ENCODE data around the gene RPGR. TPM values are rescaled to one million over a fixed set of nuclear protein-coding genes. Genes with fewer than 3 reads are reported as not detected.

The RPGR gene
- total and polyA plus RNA-seq, 2 experiments from 2014 or later = 7.4 to 36.3 TPM

DNA sequence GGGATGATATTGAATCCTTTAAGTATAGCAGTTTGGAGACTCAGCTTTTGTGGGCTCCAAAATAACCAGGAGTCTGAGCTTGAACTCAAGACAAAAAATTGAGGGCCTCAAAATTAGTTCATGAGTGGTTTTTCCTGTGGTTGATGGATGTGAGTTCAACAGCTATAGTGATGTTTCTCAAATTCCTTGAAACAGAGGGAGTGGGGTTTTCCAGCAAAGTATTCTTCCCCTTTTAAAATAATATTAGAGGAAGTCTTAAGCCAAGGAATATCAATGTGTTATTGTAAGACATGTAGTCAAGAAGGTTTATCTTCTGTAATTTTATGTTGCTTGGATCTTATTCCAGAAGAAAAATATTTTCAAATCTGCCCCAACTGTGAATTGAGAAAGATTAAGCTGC lies 35.7 kb upstream of the RPGR start:
- no peaks in the 10 kb centered on the region for H3F3A ChIP-seq (replicated peaks; ENCODE audit: low read depth)
- H3K4me3 Mint-ChIP-seq = no peak overlapping the region
- H3K79me2 ChIP-seq (replicated peaks; ENCODE audit: insufficient read depth) = no peaks in the 10 kb centered on the region
- H3K27me3 ChIP-seq (ENCODE audit: insufficient read depth) = no peaks in the 10 kb centered on the region
- no peak overlapping the region for H2AFZ ChIP-seq
- H3K4me1 Mint-ChIP-seq = peaks cover 3% of the 10 kb centered on the region; the same call in 2 of the 3 replicates
- ATAC-seq (no peak), DNase-seq (ENCODE audit: low spot score) (no peak)
- no peaks in the 10 kb centered on the region for H3K36me3 Mint-ChIP-seq (ENCODE audit: low read depth)
- H3K36me3 ChIP-seq (ENCODE audit: insufficient read depth) = no peaks in the 10 kb centered on the region
- no peak overlapping the region for H3K4me2 ChIP-seq
- no peaks in the 10 kb centered on the region for H4K20me1 ChIP-seq (replicated peaks; ENCODE audit: insufficient read depth)
- H3K4me1 ChIP-seq (ENCODE audit: insufficient read depth) = no peaks in the 10 kb centered on the region
- H3K27ac Mint-ChIP-seq = no peak overlapping the region
- no peak overlapping the region for H3K4me3 ChIP-seq
- H3K27ac ChIP-seq (ENCODE audit: low read depth) = no peak overlapping the region
- H3K27me3 Mint-ChIP-seq (ENCODE audit: insufficient read depth, low read depth, poor library complexity) = no peaks in the 10 kb centered on the region
- H3K9me2 ChIP-seq (ENCODE audit: insufficient read depth) = no peaks in the 10 kb centered on the region
- no peaks in the 10 kb centered on the region for H3K9me3 Mint-ChIP-seq
- TF ChIP-seq STAT1 (IDR thresholded peaks at IDR 0.05; ENCODE audit: unreplicated experiment) (no peak), ZNF114 (CRISPR knock-in tag; IDR thresholded peaks at IDR 0.05) (no peak), POLR2AphosphoS5 (IDR thresholded peaks at IDR 0.05; ENCODE audit: low read depth) (no peak), ZNF331 (CRISPR knock-in tag; IDR thresholded peaks at IDR 0.05; ENCODE audit: low read depth) (no peak), EZH2phosphoT487 (IDR thresholded peaks at IDR 0.05; ENCODE audit: unreplicated experiment) (no peak), EZH2 (IDR thresholded peaks at IDR 0.05; ENCODE audit: low read depth, unreplicated experiment) (no peak), CREB1 (CRISPR knock-in tag; IDR thresholded peaks at IDR 0.05; ENCODE audit: low read depth) (no peak)
- TF ChIP-seq, protein P1, sequence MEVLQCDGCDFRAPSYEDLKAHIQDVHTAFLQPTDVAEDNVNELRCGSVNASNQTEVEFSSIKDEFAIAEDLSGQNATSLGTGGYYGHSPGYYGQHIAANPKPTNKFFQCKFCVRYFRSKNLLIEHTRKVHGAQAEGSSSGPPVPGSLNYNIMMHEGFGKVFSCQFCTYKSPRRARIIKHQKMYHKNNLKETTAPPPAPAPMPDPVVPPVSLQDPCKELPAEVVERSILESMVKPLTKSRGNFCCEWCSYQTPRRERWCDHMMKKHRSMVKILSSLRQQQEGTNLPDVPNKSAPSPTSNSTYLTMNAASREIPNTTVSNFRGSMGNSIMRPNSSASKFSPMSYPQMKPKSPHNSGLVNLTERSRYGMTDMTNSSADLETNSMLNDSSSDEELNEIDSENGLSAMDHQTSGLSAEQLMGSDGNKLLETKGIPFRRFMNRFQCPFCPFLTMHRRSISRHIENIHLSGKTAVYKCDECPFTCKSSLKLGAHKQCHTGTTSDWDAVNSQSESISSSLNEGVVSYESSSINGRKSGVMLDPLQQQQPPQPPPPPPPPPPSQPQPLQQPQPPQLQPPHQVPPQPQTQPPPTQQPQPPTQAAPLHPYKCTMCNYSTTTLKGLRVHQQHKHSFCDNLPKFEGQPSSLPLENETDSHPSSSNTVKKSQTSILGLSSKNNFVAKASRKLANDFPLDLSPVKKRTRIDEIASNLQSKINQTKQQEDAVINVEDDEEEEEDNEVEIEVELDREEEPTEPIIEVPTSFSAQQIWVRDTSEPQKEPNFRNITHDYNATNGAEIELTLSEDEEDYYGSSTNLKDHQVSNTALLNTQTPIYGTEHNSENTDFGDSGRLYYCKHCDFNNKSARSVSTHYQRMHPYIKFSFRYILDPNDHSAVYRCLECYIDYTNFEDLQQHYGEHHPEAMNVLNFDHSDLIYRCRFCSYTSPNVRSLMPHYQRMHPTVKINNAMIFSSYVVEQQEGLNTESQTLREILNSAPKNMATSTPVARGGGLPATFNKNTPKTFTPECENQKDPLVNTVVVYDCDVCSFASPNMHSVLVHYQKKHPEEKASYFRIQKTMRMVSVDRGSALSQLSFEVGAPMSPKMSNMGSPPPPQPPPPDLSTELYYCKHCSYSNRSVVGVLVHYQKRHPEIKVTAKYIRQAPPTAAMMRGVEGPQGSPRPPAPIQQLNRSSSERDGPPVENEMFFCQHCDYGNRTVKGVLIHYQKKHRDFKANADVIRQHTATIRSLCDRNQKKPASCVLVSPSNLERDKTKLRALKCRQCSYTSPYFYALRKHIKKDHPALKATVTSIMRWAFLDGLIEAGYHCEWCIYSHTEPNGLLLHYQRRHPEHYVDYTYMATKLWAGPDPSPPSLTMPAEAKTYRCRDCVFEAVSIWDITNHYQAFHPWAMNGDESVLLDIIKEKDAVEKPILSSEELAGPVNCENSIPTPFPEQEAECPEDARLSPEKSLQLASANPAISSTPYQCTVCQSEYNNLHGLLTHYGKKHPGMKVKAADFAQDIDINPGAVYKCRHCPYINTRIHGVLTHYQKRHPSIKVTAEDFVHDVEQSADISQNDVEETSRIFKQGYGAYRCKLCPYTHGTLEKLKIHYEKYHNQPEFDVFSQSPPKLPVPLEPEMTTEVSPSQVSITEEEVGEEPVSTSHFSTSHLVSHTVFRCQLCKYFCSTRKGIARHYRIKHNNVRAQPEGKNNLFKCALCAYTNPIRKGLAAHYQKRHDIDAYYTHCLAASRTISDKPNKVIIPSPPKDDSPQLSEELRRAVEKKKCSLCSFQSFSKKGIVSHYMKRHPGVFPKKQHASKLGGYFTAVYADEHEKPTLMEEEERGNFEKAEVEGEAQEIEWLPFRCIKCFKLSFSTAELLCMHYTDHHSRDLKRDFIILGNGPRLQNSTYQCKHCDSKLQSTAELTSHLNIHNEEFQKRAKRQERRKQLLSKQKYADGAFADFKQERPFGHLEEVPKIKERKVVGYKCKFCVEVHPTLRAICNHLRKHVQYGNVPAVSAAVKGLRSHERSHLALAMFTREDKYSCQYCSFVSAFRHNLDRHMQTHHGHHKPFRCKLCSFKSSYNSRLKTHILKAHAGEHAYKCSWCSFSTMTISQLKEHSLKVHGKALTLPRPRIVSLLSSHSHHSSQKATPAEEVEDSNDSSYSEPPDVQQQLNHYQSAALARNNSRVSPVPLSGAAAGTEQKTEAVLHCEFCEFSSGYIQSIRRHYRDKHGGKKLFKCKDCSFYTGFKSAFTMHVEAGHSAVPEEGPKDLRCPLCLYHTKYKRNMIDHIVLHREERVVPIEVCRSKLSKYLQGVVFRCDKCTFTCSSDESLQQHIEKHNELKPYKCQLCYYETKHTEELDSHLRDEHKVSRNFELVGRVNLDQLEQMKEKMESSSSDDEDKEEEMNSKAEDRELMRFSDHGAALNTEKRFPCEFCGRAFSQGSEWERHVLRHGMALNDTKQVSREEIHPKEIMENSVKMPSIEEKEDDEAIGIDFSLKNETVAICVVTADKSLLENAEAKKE (CRISPR knock-in tag; IDR thresholded peaks at IDR 0.05) = no peak
- TF ChIP-seq, protein P2, sequence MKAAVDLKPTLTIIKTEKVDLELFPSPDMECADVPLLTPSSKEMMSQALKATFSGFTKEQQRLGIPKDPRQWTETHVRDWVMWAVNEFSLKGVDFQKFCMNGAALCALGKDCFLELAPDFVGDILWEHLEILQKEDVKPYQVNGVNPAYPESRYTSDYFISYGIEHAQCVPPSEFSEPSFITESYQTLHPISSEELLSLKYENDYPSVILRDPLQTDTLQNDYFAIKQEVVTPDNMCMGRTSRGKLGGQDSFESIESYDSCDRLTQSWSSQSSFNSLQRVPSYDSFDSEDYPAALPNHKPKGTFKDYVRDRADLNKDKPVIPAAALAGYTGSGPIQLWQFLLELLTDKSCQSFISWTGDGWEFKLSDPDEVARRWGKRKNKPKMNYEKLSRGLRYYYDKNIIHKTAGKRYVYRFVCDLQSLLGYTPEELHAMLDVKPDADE (IDR thresholded peaks at IDR 0.05) = no peak
- TF ChIP-seq, protein P3, sequence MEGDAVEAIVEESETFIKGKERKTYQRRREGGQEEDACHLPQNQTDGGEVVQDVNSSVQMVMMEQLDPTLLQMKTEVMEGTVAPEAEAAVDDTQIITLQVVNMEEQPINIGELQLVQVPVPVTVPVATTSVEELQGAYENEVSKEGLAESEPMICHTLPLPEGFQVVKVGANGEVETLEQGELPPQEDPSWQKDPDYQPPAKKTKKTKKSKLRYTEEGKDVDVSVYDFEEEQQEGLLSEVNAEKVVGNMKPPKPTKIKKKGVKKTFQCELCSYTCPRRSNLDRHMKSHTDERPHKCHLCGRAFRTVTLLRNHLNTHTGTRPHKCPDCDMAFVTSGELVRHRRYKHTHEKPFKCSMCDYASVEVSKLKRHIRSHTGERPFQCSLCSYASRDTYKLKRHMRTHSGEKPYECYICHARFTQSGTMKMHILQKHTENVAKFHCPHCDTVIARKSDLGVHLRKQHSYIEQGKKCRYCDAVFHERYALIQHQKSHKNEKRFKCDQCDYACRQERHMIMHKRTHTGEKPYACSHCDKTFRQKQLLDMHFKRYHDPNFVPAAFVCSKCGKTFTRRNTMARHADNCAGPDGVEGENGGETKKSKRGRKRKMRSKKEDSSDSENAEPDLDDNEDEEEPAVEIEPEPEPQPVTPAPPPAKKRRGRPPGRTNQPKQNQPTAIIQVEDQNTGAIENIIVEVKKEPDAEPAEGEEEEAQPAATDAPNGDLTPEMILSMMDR (conservative IDR thresholded peaks at IDR 0.05; ENCODE audit: low read depth in 2 of 2) = no peak
- TF ChIP-seq, protein P4, sequence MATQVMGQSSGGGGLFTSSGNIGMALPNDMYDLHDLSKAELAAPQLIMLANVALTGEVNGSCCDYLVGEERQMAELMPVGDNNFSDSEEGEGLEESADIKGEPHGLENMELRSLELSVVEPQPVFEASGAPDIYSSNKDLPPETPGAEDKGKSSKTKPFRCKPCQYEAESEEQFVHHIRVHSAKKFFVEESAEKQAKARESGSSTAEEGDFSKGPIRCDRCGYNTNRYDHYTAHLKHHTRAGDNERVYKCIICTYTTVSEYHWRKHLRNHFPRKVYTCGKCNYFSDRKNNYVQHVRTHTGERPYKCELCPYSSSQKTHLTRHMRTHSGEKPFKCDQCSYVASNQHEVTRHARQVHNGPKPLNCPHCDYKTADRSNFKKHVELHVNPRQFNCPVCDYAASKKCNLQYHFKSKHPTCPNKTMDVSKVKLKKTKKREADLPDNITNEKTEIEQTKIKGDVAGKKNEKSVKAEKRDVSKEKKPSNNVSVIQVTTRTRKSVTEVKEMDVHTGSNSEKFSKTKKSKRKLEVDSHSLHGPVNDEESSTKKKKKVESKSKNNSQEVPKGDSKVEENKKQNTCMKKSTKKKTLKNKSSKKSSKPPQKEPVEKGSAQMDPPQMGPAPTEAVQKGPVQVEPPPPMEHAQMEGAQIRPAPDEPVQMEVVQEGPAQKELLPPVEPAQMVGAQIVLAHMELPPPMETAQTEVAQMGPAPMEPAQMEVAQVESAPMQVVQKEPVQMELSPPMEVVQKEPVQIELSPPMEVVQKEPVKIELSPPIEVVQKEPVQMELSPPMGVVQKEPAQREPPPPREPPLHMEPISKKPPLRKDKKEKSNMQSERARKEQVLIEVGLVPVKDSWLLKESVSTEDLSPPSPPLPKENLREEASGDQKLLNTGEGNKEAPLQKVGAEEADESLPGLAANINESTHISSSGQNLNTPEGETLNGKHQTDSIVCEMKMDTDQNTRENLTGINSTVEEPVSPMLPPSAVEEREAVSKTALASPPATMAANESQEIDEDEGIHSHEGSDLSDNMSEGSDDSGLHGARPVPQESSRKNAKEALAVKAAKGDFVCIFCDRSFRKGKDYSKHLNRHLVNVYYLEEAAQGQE (IDR thresholded peaks at IDR 0.05; ENCODE audit: unreplicated experiment) = no peak
